NCI-H345 treated with DMSO at 0.1 percent for 48 hours (cell line): ENCODE measurements around the gene LRP1.
A peak's percentile ranks its signal among the peaks of the same experiment; 100 is the strongest.
"Not testable (repeated sequence)": the region's sequence is repeated elsewhere in the genome, so short reads cannot be mapped to it uniquely, and the experiment has no call there.

ENCODE experiments used
- DNase-seq: peaks from one replicate; lab custom pipeline; 2025; ENCODE audit not compliant: unreplicated experiment; lab: John Stamatoyannopoulos, UW

Gene LRP1

DNA sequence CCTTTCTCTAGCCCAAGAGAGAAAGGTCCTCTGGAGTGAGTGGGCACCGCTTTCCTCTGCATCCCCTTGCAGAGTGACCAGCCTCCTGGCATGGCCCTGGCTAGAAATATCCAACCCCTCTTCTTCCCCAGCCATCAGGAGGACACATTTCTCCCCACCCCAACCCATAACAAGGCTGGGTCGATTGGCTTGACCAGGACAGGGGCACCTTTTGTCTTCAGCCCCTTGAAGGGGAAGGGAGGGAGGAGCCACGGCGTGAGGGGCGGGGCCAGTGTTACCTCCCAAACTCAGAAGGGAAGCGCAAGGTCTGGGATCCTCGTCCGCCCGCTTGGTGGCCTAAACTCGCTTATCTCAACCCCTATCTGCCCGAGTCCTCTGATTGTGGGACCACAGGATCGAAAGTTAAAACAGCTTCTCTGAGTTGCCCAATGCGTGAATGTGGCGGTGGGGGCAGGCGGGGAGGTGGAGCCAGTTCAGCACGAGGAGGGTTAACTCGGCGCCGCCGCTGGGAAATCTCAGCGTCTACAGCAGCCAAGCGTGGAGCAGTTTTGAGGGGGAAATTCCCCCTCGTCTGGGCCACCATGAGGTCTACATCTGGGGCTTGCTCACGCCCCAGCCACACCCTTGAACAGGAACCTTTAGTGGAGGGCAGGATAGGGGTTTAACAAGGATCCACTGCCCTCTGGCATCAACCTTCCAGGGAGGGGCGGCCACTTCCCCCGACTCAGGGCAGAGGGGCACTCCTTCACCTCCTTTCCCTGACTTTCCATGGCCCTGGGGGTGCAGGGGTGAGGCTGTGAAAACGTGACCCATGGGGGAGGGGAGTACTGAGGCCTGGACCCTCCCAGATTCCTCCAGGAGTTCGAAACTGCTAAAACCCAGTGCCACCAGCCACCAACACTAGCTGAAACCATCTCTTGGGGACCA lies 17.9 kb upstream of the LRP1 start:
- DNase-seq: no peak

GRCh38 chr12:57111031-57111734 lies 17.1 kb upstream of the LRP1 start, which contains the start of gene STAT6:
TSS of gene STAT6 (minus strand) at chr12:57111362. CDS start at chr12:57108278, 3,084 bp downstream.
- no peak for DNase-seq

DNA sequence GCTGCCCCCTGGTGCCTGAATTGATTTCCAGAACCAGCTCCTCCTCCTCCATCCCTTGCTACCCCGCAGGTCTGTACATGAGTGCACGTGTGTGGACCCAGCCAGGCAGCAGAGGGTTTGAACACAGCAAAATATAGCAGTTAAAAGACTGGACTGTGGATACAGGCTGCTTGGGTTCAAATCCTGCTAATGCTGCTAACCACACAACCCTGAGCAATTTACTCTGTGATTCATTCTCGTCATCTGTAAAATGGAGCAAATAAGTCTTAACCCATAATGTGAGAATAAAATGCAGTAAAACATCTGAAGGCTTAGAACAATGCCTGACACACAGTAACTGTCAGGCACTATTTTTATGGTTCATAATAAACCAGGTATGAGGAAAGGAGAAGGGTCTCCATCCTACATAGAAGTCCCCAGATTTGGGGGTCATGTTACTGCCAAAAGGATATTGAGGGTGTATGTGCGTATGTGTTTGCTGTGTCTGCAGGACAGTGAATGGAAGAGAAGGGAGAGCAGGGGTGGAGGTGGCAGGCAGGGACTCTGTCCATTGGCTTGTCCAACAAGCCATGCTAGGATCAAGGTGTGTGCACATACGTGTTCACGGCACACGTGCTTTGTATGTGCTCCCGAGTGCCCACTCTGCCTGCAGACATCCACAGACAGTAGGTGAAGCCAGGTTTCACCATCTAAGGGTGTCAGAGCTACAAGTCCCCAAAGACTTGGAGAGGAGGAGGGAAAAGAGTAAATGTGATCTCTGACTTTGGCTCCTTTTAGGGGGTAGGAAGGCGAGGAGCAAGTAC lies 15.6 kb upstream of the LRP1 start:
- DNase-seq: no peak

DNA sequence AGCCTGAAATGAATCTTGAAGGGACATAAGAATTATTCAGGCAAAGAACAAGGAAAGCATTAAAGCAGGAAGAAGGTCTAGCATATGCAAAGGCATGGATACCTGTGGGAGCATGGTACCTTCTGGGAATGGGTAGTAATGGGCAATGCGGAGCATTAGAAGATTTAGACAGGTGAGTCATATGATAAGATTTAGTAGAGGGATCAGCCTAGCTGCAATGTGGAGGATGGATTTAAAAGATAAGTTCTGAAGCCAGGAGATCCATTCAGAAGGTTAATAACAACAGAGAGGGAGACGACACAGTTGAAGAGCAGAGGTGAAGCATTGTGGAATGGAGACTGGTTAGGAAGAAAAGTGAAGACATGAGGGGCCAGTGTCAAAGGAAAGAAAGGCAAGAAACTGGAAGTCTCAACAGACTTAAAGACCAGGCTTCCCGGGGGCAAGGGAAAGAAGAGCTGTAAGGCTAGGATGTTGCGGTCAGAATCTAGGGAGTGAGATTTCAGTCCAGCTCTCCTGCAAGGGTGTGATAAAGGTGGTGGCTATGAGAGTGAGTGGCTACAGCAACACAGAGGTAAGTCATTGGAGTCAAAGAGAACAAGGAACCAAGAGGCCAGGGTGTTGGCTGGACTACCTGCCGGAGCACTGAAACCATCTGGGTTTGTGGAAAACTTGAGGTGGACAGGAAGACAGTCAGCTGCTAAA lies 11.6 kb upstream of the LRP1 start:
- no peak for DNase-seq

DNA sequence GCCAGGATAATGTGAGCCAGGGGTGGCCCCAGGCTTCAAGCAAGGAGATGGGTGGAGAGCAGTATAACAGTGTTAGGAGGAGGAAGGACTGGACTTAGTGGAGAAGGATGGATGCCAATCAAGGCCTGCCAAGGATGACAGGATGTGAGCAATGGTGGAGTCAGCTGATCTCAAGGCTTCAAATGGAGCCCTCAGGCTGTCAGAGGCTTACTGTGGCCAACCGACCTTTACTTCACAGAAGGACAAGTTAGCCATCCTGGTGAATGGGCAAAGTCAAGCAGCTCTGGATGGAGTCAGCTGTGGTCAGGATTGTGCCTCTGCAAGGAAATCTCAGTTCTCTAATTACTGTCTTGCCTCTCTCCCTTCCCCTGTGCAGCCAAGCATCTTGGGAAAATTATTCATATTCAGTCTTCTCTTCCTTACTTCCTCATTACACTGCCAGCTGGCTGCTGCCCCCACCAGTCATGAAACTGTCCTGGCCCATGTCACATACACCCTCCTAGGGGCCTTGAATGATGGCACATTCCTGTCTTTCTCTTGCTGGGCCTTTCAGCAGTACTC lies 9.5 kb upstream of the LRP1 start:
- DNase-seq: no peak

DNA sequence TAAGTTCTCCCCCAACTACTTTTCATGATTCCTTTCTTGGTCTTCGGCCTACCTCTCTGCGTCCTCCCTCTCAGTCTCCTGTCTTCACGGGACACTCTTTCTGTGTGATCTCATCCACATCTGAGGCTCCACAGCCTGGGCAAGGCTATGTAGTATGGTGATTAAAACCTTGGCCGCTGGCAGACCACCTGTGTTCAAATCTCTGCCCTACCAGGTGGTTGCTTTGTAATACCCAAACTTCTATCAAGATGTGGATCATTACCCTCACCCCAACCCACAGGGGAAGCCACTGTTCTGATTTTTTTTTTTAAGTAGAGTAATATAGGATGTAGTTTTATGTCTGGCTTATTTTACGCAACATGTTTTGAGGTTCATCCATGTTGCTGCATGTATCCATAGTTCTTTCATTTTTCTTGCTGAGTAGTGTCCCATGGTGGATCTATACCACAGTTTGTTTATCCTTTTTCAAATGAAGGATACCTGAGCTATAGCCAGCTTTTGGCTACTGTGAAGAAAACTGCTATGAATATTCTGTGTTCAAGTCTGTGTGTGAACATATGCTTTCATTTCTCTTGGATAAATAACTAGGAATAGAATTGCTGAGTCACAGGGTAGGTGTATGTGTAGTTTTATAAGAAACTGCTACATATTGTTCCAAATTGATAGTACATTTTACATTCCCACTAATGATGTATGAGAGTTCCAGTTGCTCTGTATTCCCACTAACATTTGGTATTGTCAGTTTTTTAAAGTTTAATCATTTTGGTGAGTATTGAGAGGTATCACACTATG lies 8.8 kb upstream of the LRP1 start:
- DNase-seq: no peak

GRCh38 chr12:57120718-57121117 lies 7.6 kb upstream of the LRP1 start:
- DNase-seq: not testable (repeated sequence)

DNA sequence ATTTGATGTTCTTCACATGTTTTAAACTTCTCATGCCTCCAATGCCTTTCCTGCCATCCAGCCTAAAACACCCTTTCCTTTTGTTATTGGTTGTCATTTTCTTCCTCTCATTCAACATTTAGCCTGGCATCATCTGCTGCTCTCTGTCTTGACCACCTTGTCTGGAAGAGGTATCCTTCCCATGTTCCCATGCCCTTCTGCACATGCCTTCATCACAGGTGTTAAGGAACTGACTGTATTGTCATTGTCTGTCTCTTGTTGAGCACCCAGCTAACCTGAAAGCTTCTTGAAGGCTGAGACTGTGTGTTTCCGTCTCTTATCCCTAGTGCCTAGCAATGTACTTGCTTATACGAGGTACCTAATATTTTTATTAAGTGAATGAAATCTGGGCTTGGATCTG lies 4.5 kb upstream of the LRP1 start:
- DNase-seq: no peak

GRCh38 chr12:57124261-57124877 lies 3.9 kb upstream of the LRP1 start:
- DNase-seq: peak; percentile 73

GRCh38 chr12:57126061-57126460 lies 2.2 kb upstream of the LRP1 start:
- DNase-seq: no peak

DNA sequence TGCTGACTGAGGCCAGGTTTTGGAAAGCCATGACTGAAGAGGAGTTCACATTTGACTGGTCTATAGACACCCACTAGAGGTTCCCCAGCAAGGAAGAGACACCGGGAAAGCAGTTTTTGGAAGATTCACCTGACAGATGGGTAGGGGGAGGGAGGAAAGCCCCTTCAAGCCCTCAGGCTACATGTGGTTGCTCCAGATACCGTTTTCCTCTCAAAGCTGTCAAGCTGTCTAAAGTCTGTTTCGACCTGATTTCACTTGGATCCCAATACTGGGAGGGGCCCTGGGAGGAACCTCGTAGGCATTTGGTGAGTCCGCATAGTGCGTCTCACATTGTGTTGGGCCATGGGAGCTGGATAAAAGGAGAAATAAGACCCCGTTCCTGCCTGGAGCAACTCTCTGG lies 1.7 kb upstream of the LRP1 start:
- DNase-seq: no peak

DNA sequence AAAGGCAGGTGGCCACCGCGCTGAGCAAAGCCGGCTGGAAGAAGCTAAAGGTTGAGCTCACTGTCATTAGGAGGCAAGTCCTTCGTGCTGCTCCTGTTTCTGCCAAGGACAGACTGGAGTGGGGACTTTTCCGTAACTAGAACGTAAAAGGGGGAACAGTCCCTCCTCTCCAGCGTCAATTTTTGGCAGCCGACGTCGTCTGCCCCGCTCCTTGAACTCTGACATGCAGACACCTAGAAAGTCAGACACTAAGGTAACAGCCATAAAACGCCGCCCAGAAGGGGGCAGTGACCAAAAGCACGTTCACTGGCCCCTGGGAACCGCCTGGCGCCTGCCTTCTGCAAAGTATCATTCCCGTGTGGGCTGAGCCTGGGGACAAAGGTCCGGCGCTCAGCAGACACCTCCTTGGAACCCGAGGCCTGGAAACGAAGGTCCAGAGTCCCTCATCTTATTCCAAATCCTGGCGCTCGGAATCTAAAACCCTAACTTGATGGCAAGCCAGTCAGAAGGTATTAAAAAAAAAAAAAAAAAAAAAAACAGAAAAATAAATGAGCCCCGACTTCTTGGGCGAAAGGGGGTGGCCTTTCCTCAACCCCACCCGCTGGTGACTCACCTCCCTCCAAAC lies 1.1 kb upstream of the LRP1 start:
- DNase-seq: peak; percentile 35

DNA sequence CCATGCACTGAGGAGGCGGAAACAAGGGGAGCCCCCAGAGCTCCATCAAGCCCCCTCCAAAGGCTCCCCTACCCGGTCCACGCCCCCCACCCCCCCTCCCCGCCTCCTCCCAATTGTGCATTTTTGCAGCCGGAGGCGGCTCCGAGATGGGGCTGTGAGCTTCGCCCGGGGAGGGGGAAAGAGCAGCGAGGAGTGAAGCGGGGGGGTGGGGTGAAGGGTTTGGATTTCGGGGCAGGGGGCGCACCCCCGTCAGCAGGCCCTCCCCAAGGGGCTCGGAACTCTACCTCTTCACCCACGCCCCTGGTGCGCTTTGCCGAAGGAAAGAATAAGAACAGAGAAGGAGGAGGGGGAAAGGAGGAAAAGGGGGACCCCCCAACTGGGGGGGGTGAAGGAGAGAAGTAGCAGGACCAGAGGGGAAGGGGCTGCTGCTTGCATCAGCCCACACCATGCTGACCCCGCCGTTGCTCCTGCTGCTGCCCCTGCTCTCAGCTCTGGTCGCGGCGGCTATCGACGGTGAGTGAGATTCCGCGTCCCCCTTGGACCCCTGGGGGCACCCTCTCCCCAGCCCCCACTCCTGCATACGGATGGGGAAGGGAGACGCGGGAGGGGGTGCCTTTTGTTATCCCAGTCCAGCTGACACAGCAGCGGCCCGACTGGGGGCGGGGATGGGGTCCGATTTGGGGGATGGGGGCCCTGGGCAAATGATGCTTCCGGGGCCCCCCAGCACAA lies 400 bp downstream of the LRP1 start:
- no peak for DNase-seq

GRCh38 chr12:57129321-57129842 lies 1.1 kb downstream of the LRP1 start:
- no peak for DNase-seq

GRCh38 chr12:57129889-57130288 lies 1.6 kb downstream of the LRP1 start:
- DNase-seq: no peak

DNA sequence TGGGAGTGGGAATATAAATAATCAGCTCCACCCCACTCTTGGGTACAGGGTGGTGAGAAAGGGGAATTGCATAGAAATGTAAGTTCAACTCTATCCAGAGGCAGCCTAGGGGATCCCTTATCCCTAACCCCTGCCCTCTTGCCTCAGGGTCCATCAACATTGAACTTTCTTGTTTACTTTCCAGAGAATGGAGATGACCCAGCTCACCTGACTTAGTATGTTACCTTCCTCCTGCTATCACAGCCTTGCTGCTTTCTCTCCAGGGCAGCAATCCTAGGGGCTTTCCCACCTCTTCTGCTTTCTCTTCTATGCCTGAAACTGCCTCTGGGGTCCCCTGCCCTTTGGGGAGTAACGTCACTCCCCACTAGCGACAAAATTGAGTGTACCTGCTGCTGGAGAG lies 2.7 kb downstream of the LRP1 start:
- no peak for DNase-seq

- DNase-seq: no peak
These were observed 3.8 kb downstream of the LRP1 start for GRCh38 chr12:57131896-57132744.
